Heart right ventricle (tissue), 16 donors: ENCODE measurements around the gene DGKQ. TPM values are rescaled to one million over a fixed set of nuclear protein-coding genes. Genes with fewer than 3 reads are reported as not detected.
"Not testable (repeated sequence)": the region's sequence is repeated elsewhere in the genome, so short reads cannot be mapped to it uniquely, and the experiment has no call there.

Experiments used
- ATAC-seq, 8 donors: fragments of 200-7000 bp; cut with Tn5 transposase; one replicate each; pipeline ENCODE4 v1.9.1; 2020; ENCODE audit warnings: mild to moderate bottlenecking in 8 of 8, moderate library complexity in 8 of 8, moderate number of reproducible peaks in 1 of 8
- DNase-seq, 2 donors: peaks; one replicate each; pipeline ENCODE4 v3.0.0-alpha.2; 2020
- H3K27ac ChIP-seq, 10 donors: fragments of 200-600 bp; sonication (generic) in 2 of 10; one replicate each; pipeline versions ENCODE4 v1.5.0 to v1.8.0; 2020 to 2022; ENCODE audit warnings: mild to moderate bottlenecking in 3 of 10
- H3K27me3 ChIP-seq, 7 donors: fragments of 200-600 bp; one replicate each; pipeline ENCODE4 v1.8.0; 2021 to 2022; ENCODE audit warnings: mild to moderate bottlenecking in 2 of 7
- H3K36me3 ChIP-seq, 9 donors: fragments of 200-600 bp; sonication (generic) in 1 of 9; one replicate each; pipeline versions ENCODE4 v1.5.0 to v1.8.0; 2020 to 2022; ENCODE audit warnings: mild to moderate bottlenecking in 2 of 9
- H3K4me1 ChIP-seq, 9 donors: fragments of 200-600 bp; sonication (generic) in 1 of 9; one replicate each; pipeline versions ENCODE4 v1.5.0 to v1.8.0; 2020 to 2022; ENCODE audit warnings: mild to moderate bottlenecking in 4 of 9
- H3K4me3 ChIP-seq, 10 donors: fragments of 200-600 bp; sonication (generic) in 2 of 10; one replicate each; pipeline versions ENCODE4 v1.5.0 to v1.8.0; 2020 to 2022; ENCODE audit warnings: mild to moderate bottlenecking in 7 of 10, moderate library complexity in 2 of 10
- H3K9me3 ChIP-seq, 11 donors: fragments of 200-600 bp in 10 of 11; sonication (generic) in 2 of 11; one replicate each; pipeline versions ENCODE4 v1.5.0 to v1.8.0; 2013 to 2022; ENCODE audit warnings: mild to moderate bottlenecking in 2 of 11, control low read depth in 1 of 11, moderate library complexity in 1 of 11
- CTCF ChIP-seq, 9 donors: fragments of 200-600 bp; sonication (generic) in 2 of 9; IDR thresholded peaks; one replicate each; pipeline versions ENCODE4 v1.5.0 to v1.8.0; 2021 to 2022; ENCODE audit warnings: antibody characterized with exemption in 9 of 9, mild to moderate bottlenecking in 5 of 9, moderate library complexity in 1 of 9
- WGBS, 2 donors: extraction: QIAGEN DNeasy Blood & Tissue Kit; methylation state at CpG; one replicate each; pipeline ENCODE4 v1.1.7; 2013; ENCODE audit warnings: inconsistent platforms in 1 of 2; 5-methylcytosine and 5-hydroxymethylcytosine counted together
- intact Hi-C, 10 donors: fragments of 100-400 bp; cut with DNase I; formaldehyde crosslinking; loops; one replicate each; pipeline versions ENCODE4 v1.11.1 to v1.14.2; 2022
- polyA plus RNA-seq, 2 donors: library from polyadenylated mRNA; stranded (reverse); fragments of 200-250 nt; gene quantifications; one replicate each; pipeline ENCODE4 v1.2.3, GENCODE V29; 2013
- total RNA-seq, 10 donors: library from RNA; stranded (reverse); fragmentation: NEBNext Ultra II Directional in 3 of 10; extraction: Animal tissue kit (Norgen Biotek cat#: 25700) in 3 of 10; gene quantifications; one replicate each; pipeline versions ENCODE4 v1.2.1 to v1.2.4, GENCODE V29; 2021 to 2023
- donor health status: Arrhythmogenic right ventricular cardiomyopathy.
- donor health status: ischemic (EF 13 %, LVEDD 7.1; RV severe dilation, severe dysfunction).
- donor health status: healthy with polysubstance abuse.
- donor health status: DM: no; HTN: yes; CAD: no.
- donor health status: DM: no; HTN: no; CAD: no.
- donor health status: ischemic (EF 25% LVEDD 6.9; RV normal size, moderate dysfunction).
- donor health status: ischemic (EF 25% LVEDD 5.7; RV mildly dilated, moderate dysfunction).
- donor health status: healthy.
- donor health status: DM: yes; HTN: yes; CAD: no.
- donor health status: Ischemic cardiomyopathy.
- donor health status: ischemic (EF 35%, LVEDD 5.7; RV mildly dilated, moderate dysfunction).
- donor health status: nonischemic (EF 11% LVEDD 7.7; RV severe dilation, severe dysfunction).
- donor health status: DM: yes; HTN: yes; CAD: no.
- donor health status: PGD.
- donor health status: ischemic (EF 29% LVEDD 5.4; RV normal size, mild dysfunction).
- donor health status: nonischemic (EF 23%, LVEDD 6.1; RV moderate dilation, normal function).

Gene DGKQ
- total and polyA plus RNA-seq, 12 donors: 2.8 to 5.2 (median 3.8) TPM

GRCh38 chr4:982291-982690 is 8.9 kb upstream of the DGKQ start:
- Histone ChIP-seq H3K4me3 (no peak overlapping the region), H3K27me3 (no peaks in the 10 kb centered on the region), H3K4me1 (peaks cover 2 to 30% (median 20%) of the 10 kb centered on the region in 9 donors), H3K36me3 (no peaks in the 10 kb centered on the region), H3K9me3 (no peaks in the 10 kb centered on the region), H3K27ac (no peak overlapping the region)
- ATAC-seq (no peak), DNase-seq (no peak)
- intact Hi-C loops: no loop called here
- TF ChIP-seq CTCF (IDR thresholded peaks at IDR 0.05): no peak
- 93 to 94% methylated on average over 17 of the region's 17 CpGs for WGBS, 2 donors

- intact Hi-C loops: no loop called here
- Histone ChIP-seq H3K4me1 (peaks cover 0 to 15% (median 0%) of the 10 kb centered on the region in 9 donors), H3K27ac (peak overlapping the region in 1 of 10 donors; percentile 47), H3K4me3 (no peak overlapping the region), H3K36me3 (no peaks in the 10 kb centered on the region), H3K9me3 (no peaks in the 10 kb centered on the region), H3K27me3 (no peaks in the 10 kb centered on the region)
- WGBS, 2 donors: 50 to 52% methylated on average over 20 of the region's 20 CpGs
- peak in 1 of 8 donors; percentile 28 for ATAC-seq
- no peak for TF ChIP-seq CTCF (IDR thresholded peaks at IDR 0.05)
- DNase-seq: no peak
Measured at GRCh38 chr4:978957-979701, 5.8 kb upstream of the DGKQ start.

- H3K4me3 ChIP-seq, ATAC-seq, DNase-seq, H3K9me3 ChIP-seq, intact Hi-C loops, H3K27me3 ChIP-seq, H3K36me3 ChIP-seq, H3K27ac ChIP-seq: not testable (repeated sequence)
- peaks cover 9 to 39% (median 23%) of the 10 kb centered on the region in 9 donors for H3K4me1 ChIP-seq
- 97 to 98% methylated on average over 13 to 21 of the region's 25 CpGs for WGBS, 2 donors
Measured at GRCh38 chr4:976016-976415, 2.6 kb upstream of the DGKQ start.

GRCh38 chr4:974668-975067 is 1.3 kb upstream of the DGKQ start:
- peaks cover 9 to 40% (median 24%) of the 10 kb centered on the region in 9 donors for H3K4me1 ChIP-seq
- H3K27ac ChIP-seq: no peak overlapping the region
- DNase-seq (no peak), ATAC-seq (no peak)
- no peak overlapping the region for H3K4me3 ChIP-seq
- 91 to 94% methylated on average over 9 of the region's 9 CpGs for WGBS, 2 donors
- no peaks in the 10 kb centered on the region for H3K9me3 ChIP-seq
- H3K36me3 ChIP-seq: no peaks in the 10 kb centered on the region
- H3K27me3 ChIP-seq: no peaks in the 10 kb centered on the region
- TF ChIP-seq CTCF (IDR thresholded peaks at IDR 0.05): no peak
- intact Hi-C loops: loop anchor here in 1 of 10 donors (5.0 kb wide), 1 partner anchor 37 kb away; no protein-coding TSS in a partner anchor
